Ascending aorta (tissue), 2 donors: ENCODE data around the gene NDUFA8. TPM values are rescaled to one million over a fixed set of nuclear protein-coding genes. Genes with fewer than 3 reads are reported as not detected.

Experiments
- DNase-seq, 2 donors: peaks; one replicate each; pipeline ENCODE4 v3.0.0-alpha.2; 2019; ENCODE audit warnings: low spot score in 2 of 2
- H3K27ac ChIP-seq, 2 donors: fragments of 200-600 bp; sonication (generic); one replicate each; pipeline ENCODE4 v1.5.1; 2016 to 2017; ENCODE audit warnings: mild to moderate bottlenecking in 1 of 2
- H3K27me3 ChIP-seq: fragments of 200-600 bp; sonication (generic); one replicate; pipeline ENCODE4 v1.5.1; 2017
- H3K36me3 ChIP-seq, 2 donors: fragments of 200-600 bp; sonication (generic); one replicate each; pipeline ENCODE4 v1.5.1; 2016
- H3K4me1 ChIP-seq, 2 donors: fragments of 200-600 bp; sonication (generic); one replicate each; pipeline ENCODE4 v1.5.1; 2016 to 2017; ENCODE audit warnings: mild to moderate bottlenecking in 1 of 2
- H3K4me3 ChIP-seq, 2 donors: fragments of 200-600 bp; sonication (generic); one replicate each; pipeline ENCODE4 v1.5.1; 2016 to 2017; ENCODE audit warnings: mild to moderate bottlenecking in 1 of 2
- H3K9me3 ChIP-seq, 2 donors: fragments of 200-600 bp; sonication (generic); one replicate each; pipeline ENCODE4 v1.5.1; 2016
- intact Hi-C: fragments of 100-400 bp; cut with DNase I; formaldehyde crosslinking; loops from one replicate; pipeline ENCODE4 v1.15.1; 2023
- total RNA-seq: library from RNA; depleted of rRNA; stranded (reverse); fragments of >200 nt; gene quantifications from one replicate; pipeline ENCODE4 v1.1.0, GENCODE V29; 2016
- TF ChIP-seq, protein P1 (sequence below), 3 experiments: fragments of 200-600 bp in 2 of 3; fragments of 450-650 bp in 1 of 3; sonication (generic) in 2 of 3; IDR thresholded peaks; one replicate each; pipeline ENCODE4 v1.5.1; 2016 to 2019; ENCODE audit warnings: antibody characterized with exemption in 3 of 3, mild to moderate bottlenecking in 1 of 3, moderate library complexity in 1 of 3

The NDUFA8 gene
- total RNA-seq, 1 donor from 2014 or later = 21.4 TPM

DNA sequence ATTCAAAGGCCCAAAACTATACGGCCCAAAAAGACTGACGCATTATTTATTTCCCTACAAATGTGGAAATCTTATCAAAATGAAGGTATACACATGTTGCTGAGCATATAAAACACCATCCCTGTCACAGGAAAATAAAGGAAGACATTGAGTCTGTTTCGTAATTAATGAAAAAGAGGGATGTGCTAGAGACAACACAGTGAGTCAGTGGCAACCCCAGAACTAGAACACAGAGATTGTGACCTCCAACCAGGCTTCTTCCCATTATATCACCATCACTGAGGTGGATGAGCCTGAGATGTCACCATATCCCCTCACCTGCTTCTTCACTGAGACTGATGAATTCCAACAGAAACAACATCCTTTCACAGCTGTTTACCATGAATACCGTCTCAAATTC, 3.8 kb downstream of the NDUFA8 start:
- TF ChIP-seq, protein P1, sequence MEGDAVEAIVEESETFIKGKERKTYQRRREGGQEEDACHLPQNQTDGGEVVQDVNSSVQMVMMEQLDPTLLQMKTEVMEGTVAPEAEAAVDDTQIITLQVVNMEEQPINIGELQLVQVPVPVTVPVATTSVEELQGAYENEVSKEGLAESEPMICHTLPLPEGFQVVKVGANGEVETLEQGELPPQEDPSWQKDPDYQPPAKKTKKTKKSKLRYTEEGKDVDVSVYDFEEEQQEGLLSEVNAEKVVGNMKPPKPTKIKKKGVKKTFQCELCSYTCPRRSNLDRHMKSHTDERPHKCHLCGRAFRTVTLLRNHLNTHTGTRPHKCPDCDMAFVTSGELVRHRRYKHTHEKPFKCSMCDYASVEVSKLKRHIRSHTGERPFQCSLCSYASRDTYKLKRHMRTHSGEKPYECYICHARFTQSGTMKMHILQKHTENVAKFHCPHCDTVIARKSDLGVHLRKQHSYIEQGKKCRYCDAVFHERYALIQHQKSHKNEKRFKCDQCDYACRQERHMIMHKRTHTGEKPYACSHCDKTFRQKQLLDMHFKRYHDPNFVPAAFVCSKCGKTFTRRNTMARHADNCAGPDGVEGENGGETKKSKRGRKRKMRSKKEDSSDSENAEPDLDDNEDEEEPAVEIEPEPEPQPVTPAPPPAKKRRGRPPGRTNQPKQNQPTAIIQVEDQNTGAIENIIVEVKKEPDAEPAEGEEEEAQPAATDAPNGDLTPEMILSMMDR (IDR thresholded peaks at IDR 0.05) = no peak
- Histone ChIP-seq H3K36me3 (peaks cover 5 to 8% of the 10 kb centered on the region in 2 donors), H3K27me3 (no peaks in the 10 kb centered on the region), H3K4me3 (no peak overlapping the region), H3K9me3 (no peaks in the 10 kb centered on the region), H3K4me1 (peaks cover 0 to 11% of the 10 kb centered on the region in 2 donors), H3K27ac (no peak overlapping the region)
- no peak for DNase-seq
- intact Hi-C loops = no loop called here

DNA sequence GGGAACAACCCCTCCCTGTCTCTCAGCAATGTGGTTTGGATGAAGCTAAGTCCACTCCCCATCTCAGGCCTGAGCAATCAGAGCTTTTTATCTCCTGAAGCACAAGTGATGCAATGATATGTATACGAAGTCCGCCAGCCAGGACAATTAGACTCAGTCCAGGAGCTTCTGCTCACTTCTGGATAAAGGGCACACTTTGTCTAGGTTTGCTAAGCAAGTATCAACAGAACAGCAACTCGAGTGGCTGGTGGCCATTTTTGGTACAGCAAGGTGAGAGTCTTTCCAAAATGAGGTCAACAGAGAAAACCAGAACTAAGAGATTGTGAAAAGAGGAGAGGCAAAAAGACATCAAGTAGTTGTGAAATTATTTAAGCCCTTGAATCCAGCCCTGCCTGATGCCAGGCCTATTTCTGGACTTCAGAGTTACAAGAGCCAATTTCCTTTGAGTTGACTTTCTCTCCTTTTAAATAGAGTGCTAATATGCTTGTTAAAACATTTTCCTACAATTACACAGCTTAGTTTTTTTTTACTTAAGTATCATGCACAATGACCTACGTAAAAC, 8.2 kb downstream of the NDUFA8 start:
- H3K4me1 ChIP-seq = no peaks in the 10 kb centered on the region
- H3K27ac ChIP-seq = no peak overlapping the region
- DNase-seq = no peak
- H3K4me3 ChIP-seq = no peak overlapping the region
- no peaks in the 10 kb centered on the region for H3K9me3 ChIP-seq
- TF ChIP-seq, protein P1 (IDR thresholded peaks at IDR 0.05) = no peak
- H3K27me3 ChIP-seq = no peaks in the 10 kb centered on the region
- H3K36me3 ChIP-seq = peaks cover 11 to 43% of the 10 kb centered on the region in 2 donors
- intact Hi-C loops = no loop called here

DNA sequence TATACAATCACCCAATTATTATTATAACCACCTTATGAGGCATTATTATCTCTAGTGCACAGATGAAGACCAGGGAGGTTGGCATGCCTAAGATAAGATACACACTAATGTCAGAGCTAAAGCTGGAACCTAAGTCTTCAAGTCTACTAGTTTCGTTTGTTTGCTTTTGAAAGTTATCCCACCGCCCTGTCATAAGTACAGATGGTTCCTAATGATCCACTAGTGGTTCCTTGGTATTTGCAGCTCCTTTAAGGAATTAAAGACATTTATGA, 14.1 kb downstream of the NDUFA8 start:
- Histone ChIP-seq H3K27me3 (no peaks in the 10 kb centered on the region), H3K4me1 (no peaks in the 10 kb centered on the region), H3K27ac (no peak overlapping the region), H3K9me3 (no peaks in the 10 kb centered on the region), H3K4me3 (no peak overlapping the region), H3K36me3 (peaks cover 29 to 73% of the 10 kb centered on the region in 2 donors)
- no peak for DNase-seq
- intact Hi-C loops = no loop called here
- TF ChIP-seq, protein P1 (IDR thresholded peaks at IDR 0.05) = no peak

DNA sequence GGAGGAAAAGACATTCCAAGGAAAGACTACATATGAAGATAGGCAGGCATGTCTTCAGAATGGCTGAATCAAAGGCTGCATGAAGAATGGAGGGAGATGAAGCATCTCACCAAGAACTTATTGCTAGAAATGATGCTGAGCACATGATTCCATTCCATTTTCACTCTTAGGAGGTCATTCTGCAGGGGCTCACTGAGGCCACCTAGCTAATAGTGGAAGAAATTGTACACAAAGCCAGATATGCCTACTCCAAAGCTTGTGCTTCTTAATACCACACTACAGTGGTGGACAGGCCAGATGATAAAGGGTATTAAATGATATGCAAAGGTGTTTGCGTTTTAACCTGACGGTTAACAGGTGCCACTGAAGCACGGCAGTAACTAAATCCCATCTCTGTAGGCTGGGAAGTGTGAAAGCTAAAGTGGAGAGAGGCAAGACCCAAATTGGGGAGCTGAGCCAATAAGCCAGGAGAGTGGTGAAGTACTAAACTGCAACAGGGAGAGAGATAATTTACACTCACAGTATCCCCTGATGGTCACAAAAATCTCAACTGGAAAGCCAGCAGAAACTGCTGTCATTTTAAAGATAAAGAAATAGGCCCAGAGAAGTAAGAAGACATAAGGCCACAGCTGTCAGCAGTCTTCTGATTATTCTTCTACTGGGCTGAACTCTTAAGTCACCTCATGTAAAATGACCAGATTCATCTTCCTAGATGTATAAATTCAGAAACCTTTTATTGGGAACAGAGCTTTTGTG, 14.6 kb downstream of the NDUFA8 start:
- no peak for DNase-seq
- intact Hi-C loops = no loop called here
- Histone ChIP-seq H3K4me3 (no peak overlapping the region), H3K27me3 (no peaks in the 10 kb centered on the region), H3K9me3 (no peaks in the 10 kb centered on the region), H3K4me1 (no peaks in the 10 kb centered on the region), H3K36me3 (peaks cover 29 to 70% of the 10 kb centered on the region in 2 donors), H3K27ac (no peak overlapping the region)
- TF ChIP-seq, protein P1 (IDR thresholded peaks at IDR 0.05) = no peak

DNA sequence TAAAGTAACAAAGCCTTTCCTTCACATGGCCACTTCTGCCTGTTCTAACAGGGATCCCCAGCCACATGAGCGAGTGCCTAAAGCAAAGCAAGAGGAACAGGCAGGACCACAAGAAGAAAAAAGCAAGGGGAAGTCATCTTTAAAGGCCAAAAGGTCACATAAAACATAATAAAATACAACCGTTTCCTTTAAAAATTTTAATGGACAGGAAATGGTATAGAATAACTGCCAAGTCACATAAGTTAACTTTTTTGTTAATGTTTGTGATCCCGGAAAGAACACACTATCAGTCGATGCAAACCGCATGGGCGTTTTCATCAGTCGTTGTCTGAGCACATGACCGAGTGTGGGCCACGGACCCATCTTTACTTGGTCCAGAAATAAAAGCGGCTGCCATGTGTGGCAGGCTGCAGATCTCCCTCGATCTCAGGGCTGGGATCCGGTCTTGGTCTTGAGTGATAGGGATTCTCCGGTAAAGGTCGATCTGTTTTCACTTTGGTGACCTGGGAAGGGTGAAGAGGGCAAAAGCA, 15.6 kb downstream of the NDUFA8 start:
- no peaks in the 10 kb centered on the region for H3K27me3 ChIP-seq
- H3K9me3 ChIP-seq = no peaks in the 10 kb centered on the region
- H3K36me3 ChIP-seq = peaks cover 29 to 65% of the 10 kb centered on the region in 2 donors
- intact Hi-C loops = no loop called here
- no peaks in the 10 kb centered on the region for H3K4me1 ChIP-seq
- DNase-seq = no peak
- TF ChIP-seq, protein P1 (IDR thresholded peaks at IDR 0.05) = no peak
- no peak overlapping the region for H3K4me3 ChIP-seq
- no peak overlapping the region for H3K27ac ChIP-seq
